Trophoblast cell (in vitro differentiated cells and primary cell): ENCODE results near the gene PGBD5.
A peak's percentile ranks its signal among the peaks of the same experiment; 100 is the strongest.

ENCODE experiments used
- DNase-seq, 2 donors: peaks; one replicate each; pipeline ENCODE4 v3.0.0-alpha.2; 2016
- H2AFZ ChIP-seq: 2 replicates; pipeline ENCODE4 v1.6.1; 2013; ENCODE audit warnings: low read length, moderate library complexity, mild to moderate bottlenecking; ENCODE audit not compliant: insufficient read depth, poor library complexity
- H2AK5ac ChIP-seq: 2 replicates; pipeline ENCODE4 v1.6.1; 2013; ENCODE audit warnings: mild to moderate bottlenecking, low read length
- H2BK120ac ChIP-seq: 2 replicates; pipeline ENCODE4 v1.6.1; 2013; ENCODE audit warnings: low read length, mild to moderate bottlenecking, moderate library complexity; ENCODE audit not compliant: insufficient read depth, poor library complexity
- H2BK12ac ChIP-seq: 2 replicates; pipeline ENCODE4 v1.6.1; 2013; ENCODE audit warnings: mild to moderate bottlenecking, low read length, moderate library complexity
- H2BK5ac ChIP-seq: 2 replicates; pipeline ENCODE4 v1.6.1; 2013; ENCODE audit warnings: low read length, low read depth, moderate library complexity, mild to moderate bottlenecking; ENCODE audit not compliant: poor library complexity
- H3K14ac ChIP-seq: 2 replicates; pipeline ENCODE4 v1.6.1; 2013; ENCODE audit warnings: mild to moderate bottlenecking, low read length
- H3K18ac ChIP-seq: 2 replicates; pipeline ENCODE4 v1.6.1; 2013; ENCODE audit warnings: mild to moderate bottlenecking, low read length
- H3K23ac ChIP-seq: 2 replicates; pipeline ENCODE4 v1.6.1; 2013; ENCODE audit warnings: low read length
- H3K27ac ChIP-seq: 2 replicates; pipeline ENCODE4 v1.5.1; 2013; ENCODE audit warnings: low read depth, mild to moderate bottlenecking, inconsistent platforms, low read length, moderate library complexity
- H3K27me3 ChIP-seq: 2 replicates; pipeline ENCODE4 v1.6.1; 2013; ENCODE audit warnings: inconsistent platforms, mild to moderate bottlenecking, low read length, moderate library complexity; ENCODE audit not compliant: insufficient read depth
- H3K36me3 ChIP-seq, 2 experiments: 1 replicate in 1 of 2; 2 replicates in 1 of 2; pipeline ENCODE4 v1.6.1; 2013; ENCODE audit warnings: low read length in 2 of 2, mild to moderate bottlenecking in 2 of 2, moderate library complexity in 1 of 2; ENCODE audit not compliant: insufficient read depth in 2 of 2, control insufficient read depth in 1 of 2
- H3K4ac ChIP-seq: 2 replicates; pipeline ENCODE4 v1.6.1; 2013; ENCODE audit warnings: low read depth, mild to moderate bottlenecking, low read length, moderate library complexity
- H3K4me1 ChIP-seq, 2 experiments: 1 replicate in 1 of 2; 2 replicates in 1 of 2; pipeline ENCODE4 v1.6.1; 2013; ENCODE audit warnings: low read length in 2 of 2, mild to moderate bottlenecking in 2 of 2, moderate library complexity in 1 of 2; ENCODE audit not compliant: insufficient read depth in 2 of 2, control insufficient read depth in 1 of 2
- H3K4me2 ChIP-seq: 2 replicates; pipeline ENCODE4 v1.6.1; 2013; ENCODE audit warnings: inconsistent platforms, mild to moderate bottlenecking, low read length, moderate library complexity
- H3K4me3 ChIP-seq: 2 replicates; pipeline ENCODE4 v1.5.1; 2013; ENCODE audit warnings: mild to moderate bottlenecking, low read depth, low read length, inconsistent platforms
- H3K79me1 ChIP-seq: one replicate; pipeline ENCODE4 v1.6.1; 2013; ENCODE audit warnings: low read length
- H3K79me2 ChIP-seq: 2 replicates; pipeline ENCODE4 v1.6.1; 2013; ENCODE audit warnings: low read length, mild to moderate bottlenecking; ENCODE audit not compliant: control insufficient read depth, insufficient read depth, poor library complexity
- H3K9ac ChIP-seq: 2 replicates; pipeline ENCODE4 v1.6.1; 2013; ENCODE audit warnings: mild to moderate bottlenecking, low read length
- H3K9me3 ChIP-seq: 2 replicates; pipeline ENCODE4 v1.6.1; 2013; ENCODE audit warnings: low read depth, mild to moderate bottlenecking, control low read depth, inconsistent platforms, low read length; ENCODE audit not compliant: insufficient read depth
- H4K12ac ChIP-seq: 2 replicates; pipeline ENCODE4 v1.6.1; 2013; ENCODE audit warnings: low read depth, mild to moderate bottlenecking, low read length, moderate library complexity
- H4K8ac ChIP-seq: 2 replicates; pipeline ENCODE4 v1.6.1; 2013; ENCODE audit warnings: low read depth, mild to moderate bottlenecking, low read length, moderate library complexity
- H4K91ac ChIP-seq: one replicate; pipeline ENCODE4 v1.6.1; 2013; ENCODE audit warnings: low read depth, mild to moderate bottlenecking, low read length, moderate library complexity
- WGBS: extraction: QIAGEN DNeasy Blood & Tissue Kit; methylation state at CpG from one replicate; pipeline ENCODE4 v1.1.7; 2013; ENCODE audit warnings: missing lambda C conversion rate; ENCODE audit not compliant: insufficient read length, insufficient coverage; ENCODE audit errors: extremely low coverage; 5-methylcytosine and 5-hydroxymethylcytosine counted together

PGBD5 gene

DNA sequence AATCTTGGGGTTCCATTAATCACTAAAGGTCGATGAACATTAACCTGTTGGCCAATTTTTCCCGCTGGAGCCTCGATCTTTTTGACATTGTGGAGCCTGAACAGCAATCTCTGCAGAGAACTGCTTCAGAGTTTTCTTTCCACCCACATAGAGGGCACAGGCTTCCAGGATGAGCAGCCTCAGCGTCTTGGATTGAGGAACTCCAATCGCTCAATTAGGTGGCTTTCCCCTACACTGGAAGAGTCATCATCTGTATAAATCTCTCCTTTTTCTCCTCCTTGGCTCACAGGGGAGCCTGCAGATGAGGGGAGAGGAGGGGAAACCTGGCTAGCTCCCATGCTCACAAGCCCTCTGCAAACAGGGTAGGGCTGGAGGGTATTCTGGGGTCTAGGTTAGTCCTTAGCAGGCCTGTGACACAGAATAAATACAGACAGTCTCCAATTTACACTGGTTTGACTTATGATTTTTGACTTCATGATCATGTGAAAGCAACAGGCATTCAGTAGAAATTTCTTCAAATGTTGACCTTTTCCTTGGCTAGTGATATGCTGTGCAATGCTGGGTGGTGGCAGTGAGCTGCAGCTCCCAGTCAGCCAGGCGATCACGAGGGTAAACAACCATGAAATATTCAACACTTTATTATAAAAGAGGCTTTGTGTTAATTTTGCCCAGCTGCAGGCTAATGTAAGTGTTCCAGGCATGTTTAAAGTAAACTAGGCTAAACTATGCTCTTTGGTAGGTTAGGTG lies 80.8 kb downstream of the PGBD5 start:
- Histone ChIP-seq H3K14ac (no peak overlapping the region), H3K79me1 (no peaks in the 10 kb centered on the region), H3K9ac (no peak overlapping the region), H3K27ac (no peak overlapping the region), H3K36me3 (no peaks in the 10 kb centered on the region), H3K9me3 (no peaks in the 10 kb centered on the region), H4K8ac (no peak overlapping the region), H3K27me3 (no peaks in the 10 kb centered on the region), H4K91ac (no peak overlapping the region), H2BK12ac (no peak overlapping the region), H3K4me3 (no peak overlapping the region), H3K4me2 (no peak overlapping the region), H3K23ac (no peak overlapping the region), H3K18ac (no peak overlapping the region), H2BK120ac (no peak overlapping the region), H3K79me2 (no peaks in the 10 kb centered on the region), H2AK5ac (no peak overlapping the region), H3K4me1 (peaks cover 0 to 2% of the 10 kb centered on the region in 2 experiments), H3K4ac (no peak overlapping the region), H2BK5ac (no peak overlapping the region), H2AFZ (no peak overlapping the region), H4K12ac (no peak overlapping the region)
- no CpG with 5 or more reads among the region's 7 CpGs for WGBS
- DNase-seq: no peak

DNA sequence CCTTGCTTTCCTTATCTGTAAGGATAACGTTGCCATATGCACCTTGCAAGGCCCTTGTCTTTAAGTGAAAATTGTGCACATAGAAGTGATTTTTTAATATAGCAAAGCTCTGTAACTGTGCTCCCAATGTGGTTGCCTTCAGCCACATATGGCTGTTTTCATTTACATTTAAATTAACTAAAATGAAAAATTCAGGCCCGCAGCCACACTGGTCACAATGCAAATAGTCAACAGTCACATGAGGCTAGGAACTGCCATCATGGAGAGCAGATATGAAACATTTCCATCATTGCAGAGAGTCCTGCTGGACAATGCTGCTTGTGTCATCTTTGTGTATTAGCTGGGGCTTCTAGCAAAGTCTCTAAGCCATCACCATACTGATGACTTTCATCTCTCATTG lies 83.4 kb downstream of the PGBD5 start:
- no peak overlapping the region for H2AFZ ChIP-seq
- H3K79me2 ChIP-seq: no peaks in the 10 kb centered on the region
- H3K4me3 ChIP-seq: no peak overlapping the region
- H3K9ac ChIP-seq: no peak overlapping the region
- H3K36me3 ChIP-seq: no peaks in the 10 kb centered on the region
- no peaks in the 10 kb centered on the region for H3K4me1 ChIP-seq
- no CpG with 5 or more reads among the region's 2 CpGs for WGBS
- DNase-seq: no peak
- H3K18ac ChIP-seq: no peak overlapping the region
- H3K79me1 ChIP-seq: no peaks in the 10 kb centered on the region
- H3K4ac ChIP-seq: no peak overlapping the region
- no peaks in the 10 kb centered on the region for H3K27me3 ChIP-seq
- no peak overlapping the region for H4K91ac ChIP-seq
- no peak overlapping the region for H3K23ac ChIP-seq
- H3K9me3 ChIP-seq: no peaks in the 10 kb centered on the region
- no peak overlapping the region for H4K8ac ChIP-seq
- no peak overlapping the region for H2BK12ac ChIP-seq
- H4K12ac ChIP-seq: no peak overlapping the region
- no peak overlapping the region for H3K14ac ChIP-seq
- no peak overlapping the region for H2AK5ac ChIP-seq
- no peak overlapping the region for H2BK120ac ChIP-seq
- H2BK5ac ChIP-seq: no peak overlapping the region
- H3K4me2 ChIP-seq: no peak overlapping the region
- no peak overlapping the region for H3K27ac ChIP-seq

DNA sequence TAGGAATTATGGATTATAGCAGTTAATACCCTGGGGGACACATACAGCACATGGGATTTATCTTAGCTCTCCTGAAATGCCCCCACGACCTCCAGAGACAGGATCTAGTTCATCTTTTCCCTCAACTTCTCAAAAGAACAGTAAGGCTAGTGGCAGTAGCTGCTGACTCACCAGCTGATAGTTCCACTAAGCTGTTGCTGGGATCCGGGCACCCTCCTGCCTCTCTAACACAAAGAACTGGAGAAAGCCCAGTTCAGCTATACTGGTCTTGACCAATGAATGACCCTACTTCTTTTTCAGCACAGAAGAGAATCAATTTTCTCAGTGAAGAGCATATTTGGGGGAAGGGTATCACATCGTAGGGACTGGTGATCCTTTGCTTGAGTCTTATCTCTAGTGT lies 84.1 kb downstream of the PGBD5 start:
- Histone ChIP-seq H3K14ac (no peak overlapping the region), H3K9ac (no peak overlapping the region), H4K91ac (no peak overlapping the region), H3K9me3 (no peaks in the 10 kb centered on the region), H3K79me2 (no peaks in the 10 kb centered on the region), H3K4me3 (no peak overlapping the region), H3K27ac (no peak overlapping the region), H3K27me3 (no peaks in the 10 kb centered on the region), H2BK12ac (no peak overlapping the region), H2AFZ (no peak overlapping the region), H3K4me2 (no peak overlapping the region), H4K12ac (no peak overlapping the region), H3K23ac (no peak overlapping the region), H3K18ac (no peak overlapping the region), H3K4ac (no peak overlapping the region), H2AK5ac (no peak overlapping the region), H2BK120ac (no peak overlapping the region), H3K4me1 (no peaks in the 10 kb centered on the region), H3K79me1 (no peaks in the 10 kb centered on the region), H2BK5ac (no peak overlapping the region), H4K8ac (no peak overlapping the region), H3K36me3 (no peaks in the 10 kb centered on the region)
- peak; percentile 36 to 41 for DNase-seq
- no CpG with 5 or more reads among the region's 3 CpGs for WGBS

DNA sequence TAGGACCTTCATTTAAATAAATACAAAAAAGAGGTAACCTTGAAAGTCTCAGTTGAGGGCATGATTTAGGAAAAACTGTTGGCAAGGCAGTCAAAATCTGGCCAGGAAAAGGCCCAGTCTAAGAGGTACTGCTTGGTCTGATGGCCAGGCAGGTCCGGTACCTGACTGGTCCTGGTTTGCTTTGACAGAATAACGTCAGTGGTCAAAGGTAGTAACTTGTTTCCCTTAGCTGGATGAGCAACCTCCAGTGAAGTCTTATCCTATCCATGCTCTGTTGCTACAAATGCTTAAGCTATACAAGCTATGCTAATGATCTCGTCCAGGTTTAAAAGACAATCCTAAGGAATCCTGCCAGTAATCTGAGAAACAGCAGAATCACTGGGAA lies 85.0 kb downstream of the PGBD5 start:
- no CpG with 5 or more reads among the region's 3 CpGs for WGBS

More for the DNA sequence above, 85.0 kb downstream of the PGBD5 start:
- no peak for DNase-seq
- H3K79me1 ChIP-seq: no peaks in the 10 kb centered on the region
- no peak overlapping the region for H3K27ac ChIP-seq
- H3K4me2 ChIP-seq: no peak overlapping the region
- no peaks in the 10 kb centered on the region for H3K36me3 ChIP-seq
- no peak overlapping the region for H3K14ac ChIP-seq
- no peak overlapping the region for H2BK5ac ChIP-seq
- H4K12ac ChIP-seq: no peak overlapping the region
- H3K9me3 ChIP-seq: no peaks in the 10 kb centered on the region
- no peak overlapping the region for H2BK12ac ChIP-seq
- no peak overlapping the region for H3K23ac ChIP-seq
- no peak overlapping the region for H2AK5ac ChIP-seq
- H3K4me3 ChIP-seq: no peak overlapping the region
- no peak overlapping the region for H4K91ac ChIP-seq
- H4K8ac ChIP-seq: no peak overlapping the region
- no peak overlapping the region for H3K4ac ChIP-seq
- no peak overlapping the region for H3K18ac ChIP-seq
- H3K79me2 ChIP-seq: no peaks in the 10 kb centered on the region
- no peaks in the 10 kb centered on the region for H3K4me1 ChIP-seq
- H3K9ac ChIP-seq: no peak overlapping the region
- no peak overlapping the region for H2AFZ ChIP-seq
- no peaks in the 10 kb centered on the region for H3K27me3 ChIP-seq
- H2BK120ac ChIP-seq: no peak overlapping the region
